H9 (cell line): ENCODE data around the gene PDZRN4. TPM values are rescaled to one million over a fixed set of nuclear protein-coding genes. Genes with fewer than 3 reads are reported as not detected.

Experiments
- DNase-seq: peaks from one replicate; pipeline ENCODE4 v3.0.0-alpha.2; 2017
- H2AFZ ChIP-seq: one replicate; pipeline ENCODE4 v1.6.1; 2013; ENCODE audit warnings: mild to moderate bottlenecking, low read length, control low read depth, moderate library complexity
- H2AK5ac ChIP-seq: 2 replicates; pipeline ENCODE4 v1.6.1; 2013; ENCODE audit warnings: low read length, control low read depth, mixed read lengths; ENCODE audit not compliant: insufficient read length
- H2BK120ac ChIP-seq: one replicate; pipeline ENCODE4 v1.6.1; 2013; ENCODE audit warnings: low read depth, mild to moderate bottlenecking, low read length, control low read depth, inconsistent platforms; ENCODE audit not compliant: poor library complexity, severe bottlenecking
- H2BK12ac ChIP-seq: 2 replicates; pipeline ENCODE4 v1.6.1; 2013; ENCODE audit warnings: low read length, control low read depth, mixed read lengths, low read depth; ENCODE audit not compliant: insufficient read length
- H2BK15ac ChIP-seq: 2 replicates; pipeline ENCODE4 v1.6.1; 2013; ENCODE audit warnings: low read depth, low read length, control low read depth
- H2BK20ac ChIP-seq: one replicate; pipeline ENCODE4 v1.6.1; 2013; ENCODE audit warnings: low read depth, mild to moderate bottlenecking, low read length, control low read depth, inconsistent platforms; ENCODE audit not compliant: poor library complexity, severe bottlenecking
- H2BK5ac ChIP-seq: 2 replicates; pipeline ENCODE4 v1.6.1; 2013; ENCODE audit warnings: low read length, control low read depth, mixed read lengths; ENCODE audit not compliant: insufficient read length
- H3K14ac ChIP-seq: 2 replicates; pipeline ENCODE4 v1.6.1; 2013; ENCODE audit warnings: low read length, control low read depth; ENCODE audit not compliant: insufficient read depth
- H3K18ac ChIP-seq: 2 replicates; pipeline ENCODE4 v1.6.1; 2013; ENCODE audit warnings: low read depth, mild to moderate bottlenecking, mixed read lengths, low read length, control low read depth; ENCODE audit not compliant: insufficient read length
- H3K23ac ChIP-seq: 2 replicates; pipeline ENCODE4 v1.6.1; 2013; ENCODE audit warnings: low read length, control low read depth, mixed read lengths, low read depth; ENCODE audit not compliant: insufficient read length
- H3K23me2 ChIP-seq: 2 replicates; pipeline ENCODE4 v1.6.1; 2013; ENCODE audit warnings: low read depth, mild to moderate bottlenecking, mixed read lengths, low read length, control low read depth; ENCODE audit not compliant: insufficient read length, poor library complexity, severe bottlenecking
- H3K27ac ChIP-seq: 2 replicates; pipeline ENCODE4 v1.5.1; 2013; ENCODE audit warnings: low read length, control low read depth, mixed read lengths, low read depth; ENCODE audit not compliant: insufficient read length
- H3K27me3 ChIP-seq: 2 replicates; pipeline ENCODE4 v1.6.1; 2013; ENCODE audit warnings: low read length, control low read depth, inconsistent platforms; ENCODE audit not compliant: insufficient read depth
- H3K4ac ChIP-seq: 2 replicates; pipeline ENCODE4 v1.6.1; 2013; ENCODE audit warnings: low read depth, mild to moderate bottlenecking, control low read depth, inconsistent platforms, low read length, moderate library complexity
- H3K4me1 ChIP-seq: 2 replicates; pipeline ENCODE4 v1.6.1; 2013; ENCODE audit warnings: low read length, control low read depth, inconsistent platforms; ENCODE audit not compliant: insufficient read depth
- H3K4me2 ChIP-seq: 2 replicates; pipeline ENCODE4 v1.6.1; 2013; ENCODE audit warnings: low read length, control low read depth, mixed read lengths; ENCODE audit not compliant: insufficient read length, insufficient read depth
- H3K56ac ChIP-seq: 2 replicates; pipeline ENCODE4 v1.6.1; 2013; ENCODE audit warnings: low read depth, mild to moderate bottlenecking, mixed read lengths, low read length, control low read depth; ENCODE audit not compliant: insufficient read length
- H3K79me1 ChIP-seq: 2 replicates; pipeline ENCODE4 v1.6.1; 2013; ENCODE audit warnings: low read depth, mild to moderate bottlenecking, moderate library complexity, low read length, control low read depth, inconsistent platforms; ENCODE audit not compliant: insufficient read depth, poor library complexity, severe bottlenecking
- H3K79me2 ChIP-seq: 2 replicates; pipeline ENCODE4 v1.6.1; 2013; ENCODE audit warnings: low read length, control low read depth, inconsistent platforms; ENCODE audit not compliant: insufficient read depth
- H3K9ac ChIP-seq: 2 replicates; pipeline ENCODE4 v1.6.1; 2013; ENCODE audit warnings: low read length, control low read depth, mixed read lengths; ENCODE audit not compliant: insufficient read length; ENCODE audit errors: extremely low read depth
- H3K9me3 ChIP-seq: one replicate; pipeline ENCODE4 v1.6.1; 2013; ENCODE audit warnings: low read depth, low read length, inconsistent platforms; ENCODE audit not compliant: control insufficient read depth
- H3T11ph ChIP-seq: one replicate; pipeline ENCODE4 v1.6.1; 2013; ENCODE audit warnings: mild to moderate bottlenecking, low read length, control low read depth, inconsistent platforms
- H4K20me1 ChIP-seq: one replicate; pipeline ENCODE4 v1.6.1; 2013; ENCODE audit not compliant: control insufficient read depth, insufficient read length, insufficient read depth
- H4K5ac ChIP-seq: 2 replicates; pipeline ENCODE4 v1.6.1; 2013; ENCODE audit warnings: low read depth, mild to moderate bottlenecking, mixed read lengths, low read length, control low read depth; ENCODE audit not compliant: insufficient read length
- H4K8ac ChIP-seq: replicated peaks from 2 replicates; pipeline ENCODE4 v1.6.1; 2013; ENCODE audit warnings: low read length, control low read depth, mixed read lengths, low read depth; ENCODE audit not compliant: insufficient read length
- H4K91ac ChIP-seq: 2 replicates; pipeline ENCODE4 v1.6.1; 2013; ENCODE audit warnings: low read depth, mild to moderate bottlenecking, moderate library complexity, mixed read lengths, low read length, control low read depth; ENCODE audit not compliant: insufficient read length
- H3K27ac Mint-ChIP-seq, 3 experiments: 2 replicates in 2 of 3; 3 replicates in 1 of 3; pipeline ENCODE4 v1.8.0; 2020 to 2021; ENCODE audit warnings: mixed read lengths in 3 of 3, mild to moderate bottlenecking in 1 of 3, moderate library complexity in 1 of 3
- H3K27me3 Mint-ChIP-seq: 2 replicates; pipeline ENCODE4 v1.8.0; 2021; ENCODE audit warnings: low read depth, mild to moderate bottlenecking, moderate library complexity, mixed read lengths
- H3K36me3 Mint-ChIP-seq, 3 experiments: 2 replicates in 2 of 3; 3 replicates in 1 of 3; pipeline ENCODE4 v1.8.0; 2020 to 2021; ENCODE audit warnings: low read depth in 3 of 3, mixed read lengths in 3 of 3; ENCODE audit not compliant: insufficient read depth in 1 of 3
- H3K4me1 Mint-ChIP-seq, 2 experiments: 2 replicates each; pipeline ENCODE4 v1.8.0; 2020; ENCODE audit warnings: mixed read lengths in 2 of 2
- H3K4me3 Mint-ChIP-seq, 2 experiments: 2 replicates in 1 of 2; 3 replicates in 1 of 2; pipeline ENCODE4 v1.8.0; 2020 to 2021; ENCODE audit warnings: mild to moderate bottlenecking in 2 of 2, mixed read lengths in 2 of 2, moderate library complexity in 1 of 2
- H3K9me3 Mint-ChIP-seq, 2 experiments: 2 replicates in 1 of 2; 3 replicates in 1 of 2; pipeline ENCODE4 v1.8.0; 2020; ENCODE audit warnings: mild to moderate bottlenecking in 2 of 2, mixed read lengths in 2 of 2, moderate library complexity in 1 of 2
- CTCF ChIP-seq: fragments of 200-600 bp; sonication (generic); conservative IDR thresholded peaks from 3 replicates; pipeline ENCODE4 v1.8.0; 2021; ENCODE audit warnings: antibody characterized with exemption, mild to moderate bottlenecking
- WGBS: extraction: QIAGEN DNeasy Blood & Tissue Kit; methylation state at CpG from one replicate; pipeline ENCODE4 v1.1.7; 2013; ENCODE audit warnings: missing lambda C conversion rate, low lambda C conversion rate, mixed read lengths; ENCODE audit not compliant: insufficient read length; ENCODE audit errors: extremely low coverage; 5-methylcytosine and 5-hydroxymethylcytosine counted together
- total RNA-seq: library from RNA; stranded (reverse); gene quantifications from 2 replicates; pipeline ENCODE4 v1.2.1, GENCODE V29; 2021

The PDZRN4 gene
- total RNA-seq, 1 experiment from 2014 or later, result not detected

GRCh38 chr12:41527062-41527461, 338.9 kb downstream of the PDZRN4 start:
- Histone ChIP-seq H3K4me2 (no peak overlapping the region), H3K27me3 (no peaks in the 10 kb centered on the region), H3K9ac (no peak overlapping the region), H3K14ac (no peak overlapping the region), H3K4ac (no peak overlapping the region), H3K79me1 (no peaks in the 10 kb centered on the region), H2AFZ (no peak overlapping the region), H3K18ac (no peak overlapping the region), H3K9me3 (no peaks in the 10 kb centered on the region), H2BK12ac (no peak overlapping the region), H3K79me2 (no peaks in the 10 kb centered on the region), H4K91ac (no peak overlapping the region), H3K23ac (no peak overlapping the region), H2BK15ac (no peak overlapping the region), H2AK5ac (no peak overlapping the region), H4K8ac (no peak overlapping the region), H4K20me1 (no peaks in the 10 kb centered on the region), H3T11ph (no peak overlapping the region), H3K23me2 (no peaks in the 10 kb centered on the region), H3K56ac (no peak overlapping the region), H2BK5ac (no peak overlapping the region), H2BK120ac (no peak overlapping the region), H3K4me1 (no peaks in the 10 kb centered on the region; the same call in 1 of the 2 replicates), H4K5ac (no peak overlapping the region), H2BK20ac (no peak overlapping the region), H3K27ac (no peak overlapping the region)
- Mint-ChIP-seq H3K4me3 (no peak overlapping the region), H3K27me3 (no peaks in the 10 kb centered on the region), H3K4me1 (peaks cover 6 to 17% of the 10 kb centered on the region in 2 experiments), H3K27ac (no peak overlapping the region), H3K36me3 (no peaks in the 10 kb centered on the region), H3K9me3 (no peaks in the 10 kb centered on the region)
- no peak for TF ChIP-seq CTCF
- no CpG with 5 or more reads among the region's 2 CpGs for WGBS
- DNase-seq, result no peak
